CD4-positive, alpha-beta T cell treated with Interleukin-15 for 1 hour (primary cell): Measurements from ENCODE around the gene MAP2.
A peak's percentile ranks its signal among the peaks of the same experiment; 100 is the strongest.

Experiments used
- DNase-seq: peaks from one replicate; pipeline ENCODE4 v3.0.0-alpha.2; 2020

MAP2 gene

GRCh38 chr2:209423562-209424198 is at the start of gene MAP2:
Gene MAP2, plus strand, starts transcription at chr2:209424047. Its CDS starts 229,124 bp downstream, at chr2:209653171.
- DNase-seq: peak; percentile 73

- no peak for DNase-seq
These were observed 47.2 kb upstream of the MAP2 start for GRCh38 chr2:209376686-209377085.

- DNase-seq: no peak
These were observed 43.6 kb upstream of the MAP2 start for GRCh38 chr2:209380293-209380692.

- DNase-seq: no peak
These were observed 42.8 kb upstream of the MAP2 start for GRCh38 chr2:209381091-209381490.

GRCh38 chr2:209382775-209383174 is 41.1 kb upstream of the MAP2 start:
- no peak for DNase-seq

- no peak for DNase-seq
These were observed 40.6 kb upstream of the MAP2 start for GRCh38 chr2:209383212-209383611.

GRCh38 chr2:209387389-209387788 is 36.5 kb upstream of the MAP2 start:
- no peak for DNase-seq

GRCh38 chr2:209388446-209389037 is 35.3 kb upstream of the MAP2 start:
- no peak for DNase-seq

GRCh38 chr2:209389171-209389618 is 34.7 kb upstream of the MAP2 start:
- DNase-seq: no peak

GRCh38 chr2:209390839-209391238 is 33.0 kb upstream of the MAP2 start:
- DNase-seq: no peak

- DNase-seq: no peak
These were observed 32.0 kb upstream of the MAP2 start for GRCh38 chr2:209391776-209392401.

GRCh38 chr2:209395229-209395628 is 28.6 kb upstream of the MAP2 start:
- DNase-seq: no peak

- DNase-seq: no peak
These were observed 28.2 kb upstream of the MAP2 start for GRCh38 chr2:209395652-209396051.

GRCh38 chr2:209398463-209398862 is 25.4 kb upstream of the MAP2 start:
- DNase-seq: no peak

- no peak for DNase-seq
These were observed 22.1 kb upstream of the MAP2 start for GRCh38 chr2:209401788-209402187.

- DNase-seq: no peak
These were observed 12.6 kb upstream of the MAP2 start for GRCh38 chr2:209411296-209411695.

GRCh38 chr2:209411718-209412117 is 12.1 kb upstream of the MAP2 start:
- DNase-seq: no peak

- DNase-seq: no peak
These were observed 10.4 kb upstream of the MAP2 start for GRCh38 chr2:209413311-209414014.

- no peak for DNase-seq
These were observed 6.9 kb upstream of the MAP2 start for GRCh38 chr2:209416913-209417312.

GRCh38 chr2:209422191-209422754 is 1.6 kb upstream of the MAP2 start:
- no peak for DNase-seq

GRCh38 chr2:209424199-209424701 is 403 bp downstream of the MAP2 start:
- DNase-seq: no peak

- no peak for DNase-seq
These were observed 1.1 kb downstream of the MAP2 start for GRCh38 chr2:209424781-209425470.
